K562 (cell line): ENCODE results near the gene NVL. TPM values are rescaled to one million over a fixed set of nuclear protein-coding genes. Genes with fewer than 3 reads are reported as not detected.
A peak's percentile ranks its signal among the peaks of the same experiment; 100 is the strongest.

ENCODE experiments used
- ATAC-seq: fragments of 200-7000 bp; cut with Tn5 transposase; 3 replicates; pipeline ENCODE4 v1.9.1; 2020; ENCODE audit warnings: moderate library complexity
- BruUV-seq: library from RNA; stranded (reverse); fragments of 400-500 nt; replicated peaks from 2 replicates; lab custom pipeline; 2021; lab: Mats Ljungman, UMichigan
- CTCF ChIA-PET: fragments of 300-600 bp; formaldehyde crosslinking; extraction: SDS; loops from one replicate; lab custom pipeline; 2021; ENCODE audit warnings: low intra/inter-chr PET ratio; lab: Yijun Ruan, JAX
- POLR2A ChIA-PET: fragments of 300-600, 350-650 bp; sonication (Branson Sonifier 250); formaldehyde crosslinking; extraction: SDS; loops from one replicate; lab custom pipeline; 2021; ENCODE audit warnings: antibody characterized with exemption, inconsistent platforms; lab: Yijun Ruan, JAX
- DNase-seq, 4 experiments: peaks; one replicate each; pipeline versions ENCODE4 v3.0.0 to v3.0.0-alpha.2; 2011 to 2018; ENCODE audit warnings: low spot score in 3 of 4, mixed read lengths in 3 of 4; ENCODE audit errors: extremely low read depth in 1 of 4
- FAIRE-seq: peaks from 2 replicates; lab custom pipeline; 2011; peaks lifted over from hg19 to GRCh38; lab: Jason Lieb, UNC
- H2AFZ ChIP-seq: 2 replicates; pipeline ENCODE4 v1.6.0; 2011; ENCODE audit warnings: low read depth, low read length, control low read depth, inconsistent platforms
- H3K27ac ChIP-seq: fragments of 200-600 bp; 3 replicates; pipeline ENCODE4 v1.8.0; 2011; ENCODE audit warnings: low read depth, mild to moderate bottlenecking, control low read depth, inconsistent platforms, low read length, moderate library complexity, mixed read lengths; ENCODE audit errors: extremely low read depth
- H3K27me3 ChIP-seq, 2 experiments: fragments of 300-600 bp in 1 of 2; 2 replicates in 1 of 2; 3 replicates in 1 of 2; pipeline versions ENCODE4 v1.6.0 to v1.8.0; 2011; ENCODE audit warnings: inconsistent platforms in 2 of 2, low read length in 2 of 2, mild to moderate bottlenecking in 1 of 2, mixed read lengths in 1 of 2, moderate library complexity in 1 of 2; ENCODE audit not compliant: control insufficient read depth in 2 of 2, insufficient read depth in 2 of 2
- H3K36me3 ChIP-seq: fragments of 300-600 bp; 3 replicates; pipeline ENCODE4 v1.8.0; 2011; ENCODE audit warnings: mild to moderate bottlenecking, low read length, inconsistent platforms; ENCODE audit not compliant: control insufficient read depth, insufficient read depth
- H3K4me1 ChIP-seq, 2 experiments: fragments of 200-600 bp in 1 of 2; replicated peaks in 1 of 2; 2 replicates in 1 of 2; 3 replicates in 1 of 2; pipeline versions ENCODE4 v1.5.1 to v1.8.0; 2011; ENCODE audit warnings: inconsistent platforms in 2 of 2, low read length in 2 of 2, mild to moderate bottlenecking in 1 of 2, mixed read lengths in 1 of 2, moderate library complexity in 1 of 2; ENCODE audit not compliant: control insufficient read depth in 2 of 2, insufficient read depth in 2 of 2
- H3K4me2 ChIP-seq: 2 replicates; pipeline ENCODE4 v1.6.1; 2011; ENCODE audit warnings: low read length, control low read depth, inconsistent platforms, mixed read lengths; ENCODE audit not compliant: insufficient read depth
- H3K4me3 ChIP-seq: fragments of 200-600 bp; sonication (generic), shearing (Covaris generic); 2 replicates; pipeline ENCODE4 v1.5.1; 2016; ENCODE audit warnings: control low read depth, inconsistent platforms
- H3K79me2 ChIP-seq: fragments of 200-600 bp; 3 replicates; pipeline ENCODE4 v1.8.0; 2011; ENCODE audit warnings: low read length, inconsistent platforms; ENCODE audit not compliant: control insufficient read depth, insufficient read depth
- H3K9ac ChIP-seq, 2 experiments: 2 replicates each; pipeline versions ENCODE4 v1.6.0 to v1.6.1; 2011; ENCODE audit warnings: low read depth in 2 of 2, low read length in 2 of 2, control low read depth in 1 of 2, inconsistent platforms in 1 of 2, mild to moderate bottlenecking in 1 of 2, mixed read lengths in 1 of 2; ENCODE audit not compliant: insufficient read depth in 1 of 2
- H3K9me1 ChIP-seq: one replicate; pipeline ENCODE4 v1.6.0; 2011; ENCODE audit warnings: inconsistent platforms, mild to moderate bottlenecking, low read length, moderate library complexity; ENCODE audit not compliant: control insufficient read depth, insufficient read depth
- H3K9me3 ChIP-seq: replicated peaks from 2 replicates; pipeline ENCODE4 v1.5.1; 2011; ENCODE audit warnings: low read depth, low read length, inconsistent platforms; ENCODE audit not compliant: control insufficient read depth, insufficient read depth
- H4K20me1 ChIP-seq: replicated peaks from 2 replicates; pipeline ENCODE4 v1.6.1; 2011; ENCODE audit warnings: low read length, inconsistent platforms, mixed read lengths; ENCODE audit not compliant: control insufficient read depth, insufficient read depth
- BDP1 ChIP-seq: IDR thresholded peaks from 3 replicates; pipeline ENCODE4 v1.6.1; 2011; ENCODE audit not compliant: insufficient read length, insufficient read depth
- MEIS2 ChIP-seq: fragments of 450-650 bp; IDR thresholded peaks from 2 replicates; pipeline ENCODE4 v1.6.1; 2014; ENCODE audit warnings: mild to moderate bottlenecking; ENCODE audit not compliant: partially characterized antibody
- RFX1 ChIP-seq: fragments of 450-650 bp; IDR thresholded peaks from 2 replicates; pipeline ENCODE4 v1.6.1; 2016; ENCODE audit warnings: mild to moderate bottlenecking, moderate library complexity
- SNRNP70 ChIP-seq: fragments of 200-400 bp; formaldehyde crosslinking; optimal IDR thresholded peaks from 2 replicates; pipeline ENCODE3; 2017; ENCODE audit warnings: low read depth, low read length
- WGBS: fragments of 100-300 bp; shearing (Covaris generic); methylation state at CpG from one replicate; pipeline ENCODE4 v1.1.6; 2016; ENCODE audit warnings: low coverage, mixed read lengths; ENCODE audit not compliant: insufficient coverage; ENCODE audit errors: missing lambda C conversion rate; 5-methylcytosine and 5-hydroxymethylcytosine counted together
- in situ Hi-C: fragments of 300-500 bp; cut with MboI; formaldehyde crosslinking; loops from 4 replicates; pipeline ENCODE4 v1.15.0; 2018; ENCODE audit warnings: inconsistent platforms, mixed read lengths
- intact Hi-C: fragments of 100-400 bp; cut with micrococcal nuclease; formaldehyde crosslinking; loops from 2 replicates; pipeline ENCODE4 v1.14.2; 2022
- polyA plus RNA-seq, 8 experiments: library from polyadenylated mRNA; depleted of rRNA in 4 of 8; stranded (reverse) in 5 of 8; unstranded in 3 of 8; fragments of >200 nt; fragmentation: Nextera tagmentation in 2 of 8; fragmentation: Illumina TruSeq in 1 of 8; extraction: Ambion mirVana in 2 of 8; extraction: Trizol in 1 of 8; gene quantifications; 2 replicates each; pipeline versions ENCODE4 v1.2.1 to v1.2.3, GENCODE V29; 2011 to 2014; ENCODE audit warnings: inconsistent platforms in 1 of 8, missing spikeins in 1 of 8
- total RNA-seq, 7 experiments: library from RNA; depleted of rRNA in 6 of 7; stranded (reverse); fragments of >200 nt in 6 of 7; fragmentation: Illumina TruSeq in 2 of 7; extraction: Trizol in 2 of 7; gene quantifications; 2 replicates each; pipeline versions ENCODE4 v1.2.1 to v1.2.3, GENCODE V29; 2011 to 2021; ENCODE audit warnings: low replicate concordance in 1 of 7

Gene NVL
- total and polyA plus RNA-seq, 9 of the 15 experiments (the other 6 are each of a cell fraction or from before 2014, with no cell fraction given) = 32.5 to 86.6 (median 62.9) TPM

- H3K9me1 ChIP-seq = no peaks in the 10 kb centered on the region
- no peak overlapping the region for H3K9ac ChIP-seq
- in situ Hi-C loops = no loop called here
- H3K27ac ChIP-seq = no peak overlapping the region
- no peak overlapping the region for H2AFZ ChIP-seq
- intact Hi-C loops = no loop called here
- no TSS peak for BruUV-seq
- TF ChIP-seq RFX1 (peak; percentile 24; the same call in 1 of the 2 replicates), BDP1 (no peak)
- H4K20me1 ChIP-seq = no peaks in the 10 kb centered on the region
- H3K79me2 ChIP-seq = no peaks in the 10 kb centered on the region
- POLR2A ChIA-PET = interaction anchor here (1.0 kb wide), 1 partner anchor 23 kb away, joined by 3 read pairs; no protein-coding TSS in a partner anchor
- 96% methylated on average over 2 of the region's 2 CpGs for WGBS
- FAIRE-seq (no peak), ATAC-seq (no peak), DNase-seq (no peak)
- H3K27me3 ChIP-seq = no peaks in the 10 kb centered on the region
- no peaks in the 10 kb centered on the region for H3K9me3 ChIP-seq
- no peak overlapping the region for H3K4me2 ChIP-seq
- peaks cover 76% of the 10 kb centered on the region for H3K36me3 ChIP-seq
- H3K4me3 ChIP-seq = no peak overlapping the region
- CTCF ChIA-PET = no interaction called here
- H3K4me1 ChIP-seq = no peaks in the 10 kb centered on the region
These were observed 42.3 kb downstream of the NVL start for GRCh38 chr1:224287714-224288113.

- CTCF ChIA-PET = no interaction called here
- ATAC-seq = no peak
- TF ChIP-seq SNRNP70 (no peak), MEIS2 (peak; percentile 28)
These were observed 47.8 kb downstream of the NVL start for GRCh38 chr1:224282140-224282539.

More at GRCh38 chr1:224282140-224282539, 47.8 kb downstream of the NVL start:
- DNase-seq (no peak), FAIRE-seq (no peak)
- H4K20me1 ChIP-seq = no peaks in the 10 kb centered on the region
- no peak overlapping the region for H3K9ac ChIP-seq
- no peaks in the 10 kb centered on the region for H3K4me1 ChIP-seq
- 96% methylated on average over 3 of the region's 3 CpGs for WGBS
- H3K27me3 ChIP-seq = no peaks in the 10 kb centered on the region
- BruUV-seq = no TSS peak
- intact Hi-C loops = no loop called here
- no peak overlapping the region for H3K27ac ChIP-seq
- H3K9me1 ChIP-seq = no peaks in the 10 kb centered on the region
- H3K9me3 ChIP-seq = no peaks in the 10 kb centered on the region
- POLR2A ChIA-PET = no interaction called here
- H3K4me2 ChIP-seq = no peak overlapping the region
- H3K36me3 ChIP-seq = peaks cover 70% of the 10 kb centered on the region; the same call in 2 of the 3 replicates
- no peak overlapping the region for H2AFZ ChIP-seq
- H3K4me3 ChIP-seq = no peak overlapping the region
- in situ Hi-C loops = no loop called here
- H3K79me2 ChIP-seq = no peaks in the 10 kb centered on the region
